DOHH2 (cell line): ENCODE results near the gene SARNP.

Experiments
- CTCF ChIP-seq: fragments of 200-600 bp; sonication (generic); IDR thresholded peaks from one replicate; pipeline ENCODE4 v1.5.1; 2014; ENCODE audit warnings: antibody characterized with exemption, mild to moderate bottlenecking, low read depth, low read length; ENCODE audit not compliant: poor library complexity, severe bottlenecking
- EZH2phosphoT487 ChIP-seq: fragments of 200-600 bp; sonication (generic); IDR thresholded peaks from 2 replicates; pipeline ENCODE4 v1.6.1; 2017; ENCODE audit warnings: borderline replicate concordance, mild to moderate bottlenecking, antibody characterized with exemption, low read length, moderate library complexity, mixed read lengths

GRCh38 chr12:55760663-55761062 lies 56.9 kb downstream of the SARNP start:
- TF ChIP-seq CTCF (no peak), EZH2phosphoT487 (no peak)
